ENCODE measurements around the gene APCDD1L.

DNA sequence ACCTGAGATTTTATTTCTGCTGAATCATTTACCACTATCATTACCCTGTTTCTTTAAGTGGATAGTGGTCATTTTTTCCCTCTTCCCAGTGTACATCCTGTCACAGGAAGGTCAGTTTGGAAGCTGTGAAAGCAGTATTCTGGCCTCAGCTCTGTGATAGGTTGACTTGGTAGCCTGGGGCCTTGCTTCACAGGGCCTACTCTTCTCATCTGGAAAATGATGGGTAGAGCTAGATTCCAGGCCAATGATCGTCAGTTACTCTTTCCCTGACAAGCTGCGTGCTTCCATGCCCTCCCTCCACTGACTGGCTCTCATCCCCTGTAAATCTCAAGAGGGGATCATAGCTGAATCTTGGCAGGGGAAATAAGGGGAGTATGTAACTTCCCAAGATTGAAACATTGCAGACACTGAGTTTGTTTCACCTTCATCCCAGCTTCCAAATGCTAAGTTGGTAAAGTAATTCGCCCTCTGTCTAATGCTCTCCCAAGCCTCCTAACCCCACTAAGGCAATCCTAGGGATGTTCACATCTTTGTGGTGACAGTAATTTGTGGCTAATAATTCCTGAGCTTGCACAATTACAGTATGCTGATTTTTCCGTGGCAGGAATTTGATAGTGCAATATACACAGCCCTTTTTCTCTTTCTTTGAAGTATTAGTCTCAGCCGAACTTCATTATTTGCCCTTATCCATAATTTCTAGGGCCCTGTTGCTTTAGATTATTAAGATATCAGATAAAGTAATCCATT, 75.0 kb downstream of the APCDD1L start:
- TF ChIP-seq, protein P1, sequence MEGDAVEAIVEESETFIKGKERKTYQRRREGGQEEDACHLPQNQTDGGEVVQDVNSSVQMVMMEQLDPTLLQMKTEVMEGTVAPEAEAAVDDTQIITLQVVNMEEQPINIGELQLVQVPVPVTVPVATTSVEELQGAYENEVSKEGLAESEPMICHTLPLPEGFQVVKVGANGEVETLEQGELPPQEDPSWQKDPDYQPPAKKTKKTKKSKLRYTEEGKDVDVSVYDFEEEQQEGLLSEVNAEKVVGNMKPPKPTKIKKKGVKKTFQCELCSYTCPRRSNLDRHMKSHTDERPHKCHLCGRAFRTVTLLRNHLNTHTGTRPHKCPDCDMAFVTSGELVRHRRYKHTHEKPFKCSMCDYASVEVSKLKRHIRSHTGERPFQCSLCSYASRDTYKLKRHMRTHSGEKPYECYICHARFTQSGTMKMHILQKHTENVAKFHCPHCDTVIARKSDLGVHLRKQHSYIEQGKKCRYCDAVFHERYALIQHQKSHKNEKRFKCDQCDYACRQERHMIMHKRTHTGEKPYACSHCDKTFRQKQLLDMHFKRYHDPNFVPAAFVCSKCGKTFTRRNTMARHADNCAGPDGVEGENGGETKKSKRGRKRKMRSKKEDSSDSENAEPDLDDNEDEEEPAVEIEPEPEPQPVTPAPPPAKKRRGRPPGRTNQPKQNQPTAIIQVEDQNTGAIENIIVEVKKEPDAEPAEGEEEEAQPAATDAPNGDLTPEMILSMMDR (IDR thresholded peaks at IDR 0.05), result no peak
- TF ChIP-seq POLR2A (IDR thresholded peaks at IDR 0.05), result no peak

Measured in esophagus squamous epithelium (tissue), 4 donors.